HTERT RPE-1 (cell line): ENCODE results near the gene TMEM43.
"Not testable (repeated sequence)": the region's sequence is repeated elsewhere in the genome, so short reads cannot be mapped to it uniquely, and the experiment has no call there.

Experiments used
- in situ Hi-C: fragments of 300-500 bp; cut with MboI; formaldehyde crosslinking; loops from 4 replicates; pipeline ENCODE4 v1.14.3; 2020; ENCODE audit warnings: low sequenced_read_pairs

TMEM43 gene

DNA sequence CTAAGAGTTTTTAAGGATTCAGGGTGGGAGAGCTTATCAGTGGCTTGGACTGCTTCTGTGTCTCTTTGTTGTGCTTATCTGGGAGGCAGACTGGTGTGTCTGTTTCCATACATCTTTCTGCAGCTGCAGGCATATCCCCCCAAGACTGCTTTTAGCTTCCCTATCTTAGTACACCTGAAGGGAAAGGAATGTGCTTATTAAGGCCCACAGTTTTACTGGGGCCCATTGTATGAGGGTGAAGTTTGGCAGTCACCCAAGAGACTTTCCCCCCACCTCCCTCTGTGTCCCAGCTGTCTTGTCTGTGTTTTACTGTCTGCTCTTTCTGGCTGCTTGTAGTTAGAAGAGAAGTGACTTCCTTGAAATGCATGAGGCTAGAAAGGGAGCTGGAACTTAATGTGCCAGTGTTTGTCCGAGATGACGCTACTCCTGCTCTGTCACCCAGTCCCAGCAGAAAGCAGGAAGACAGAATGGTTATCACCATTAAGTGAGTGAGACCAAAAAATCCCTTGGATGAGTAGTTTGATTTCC lies 3.9 kb upstream of the TMEM43 start:
- in situ Hi-C loops, result not testable (repeated sequence)

DNA sequence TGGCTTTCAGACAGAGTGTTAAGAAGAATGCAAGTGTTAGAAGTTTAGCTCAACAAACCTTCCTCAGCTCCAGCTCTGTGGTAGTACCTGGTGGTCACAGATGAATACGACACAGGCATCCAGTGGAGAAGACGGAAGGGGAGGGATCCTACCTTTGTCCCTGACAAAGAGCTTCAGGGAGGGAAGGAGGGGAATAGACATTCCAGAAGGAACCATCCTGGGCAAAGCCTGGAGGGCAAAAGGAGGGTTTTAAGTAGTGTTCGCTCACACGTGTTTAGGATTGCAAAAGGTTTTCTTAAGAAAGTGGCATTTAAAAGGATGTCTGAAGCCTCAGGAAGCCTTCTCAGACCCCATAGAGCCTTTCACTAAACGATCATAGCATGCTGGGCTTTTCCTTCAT lies 3.0 kb upstream of the TMEM43 start:
- in situ Hi-C loops, result no loop called here

DNA sequence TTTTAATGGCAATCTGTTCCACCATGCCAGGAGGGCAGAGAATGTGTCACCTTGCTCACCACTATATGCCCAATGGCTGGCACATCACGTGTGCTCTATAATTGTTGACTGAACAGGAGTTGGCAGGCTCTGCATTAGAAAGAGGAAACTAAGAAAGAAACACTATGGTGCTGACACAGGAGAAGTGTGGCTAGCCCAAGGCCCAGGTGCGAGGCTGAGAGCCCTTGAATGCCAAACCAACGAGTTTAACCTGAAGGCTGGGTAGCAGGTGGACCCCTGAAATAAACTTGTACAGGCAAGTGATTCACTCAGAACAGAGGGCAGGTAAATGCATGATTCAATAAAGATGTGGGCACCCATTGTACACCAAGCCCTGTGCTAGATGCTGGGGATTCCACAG lies 2.6 kb upstream of the TMEM43 start:
- in situ Hi-C loops, result no loop called here

DNA sequence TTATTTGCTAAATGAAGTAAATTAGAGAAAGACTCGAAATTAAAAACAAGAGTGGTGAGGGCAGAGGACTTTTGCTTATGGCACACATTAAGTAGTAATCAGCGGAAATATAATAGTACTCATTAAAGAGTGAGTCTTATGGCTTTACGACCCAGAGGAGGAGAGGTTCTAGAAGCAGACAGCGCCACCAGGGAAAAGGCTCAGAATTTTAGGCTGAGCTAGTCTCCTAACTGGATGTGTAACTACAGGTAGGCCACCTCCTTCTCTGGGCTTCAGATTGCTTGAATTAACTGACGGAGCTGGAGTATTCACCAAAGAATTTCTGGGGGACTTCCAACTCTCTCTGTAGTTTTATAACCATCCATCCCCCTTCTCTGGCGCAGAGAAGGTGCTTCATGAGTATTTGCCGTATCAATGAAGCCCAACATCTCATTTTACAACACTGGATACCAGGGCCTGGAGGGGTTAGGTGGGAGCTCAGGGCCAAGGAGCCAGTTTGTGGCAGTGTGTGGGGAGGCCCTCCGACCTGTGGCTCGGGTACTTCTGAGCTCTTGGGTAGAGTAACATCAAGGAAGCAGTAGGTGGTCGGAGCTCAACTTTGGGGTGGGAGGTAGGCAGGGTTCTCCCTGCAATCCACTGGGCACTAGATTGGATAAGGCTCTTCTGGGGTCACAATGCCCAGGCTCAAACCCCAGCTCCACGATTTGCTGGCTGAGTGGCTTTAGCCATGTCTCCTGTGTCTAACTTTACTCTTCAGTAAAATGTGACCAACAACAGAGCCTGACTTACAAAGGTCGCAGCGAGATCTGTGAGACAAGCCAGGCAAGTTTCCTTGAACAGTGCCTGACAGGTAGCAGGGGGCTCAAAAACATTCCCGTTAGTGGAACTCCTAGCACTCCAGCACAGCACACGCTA lies 1.3 kb upstream of the TMEM43 start:
- in situ Hi-C loops, result no loop called here

DNA sequence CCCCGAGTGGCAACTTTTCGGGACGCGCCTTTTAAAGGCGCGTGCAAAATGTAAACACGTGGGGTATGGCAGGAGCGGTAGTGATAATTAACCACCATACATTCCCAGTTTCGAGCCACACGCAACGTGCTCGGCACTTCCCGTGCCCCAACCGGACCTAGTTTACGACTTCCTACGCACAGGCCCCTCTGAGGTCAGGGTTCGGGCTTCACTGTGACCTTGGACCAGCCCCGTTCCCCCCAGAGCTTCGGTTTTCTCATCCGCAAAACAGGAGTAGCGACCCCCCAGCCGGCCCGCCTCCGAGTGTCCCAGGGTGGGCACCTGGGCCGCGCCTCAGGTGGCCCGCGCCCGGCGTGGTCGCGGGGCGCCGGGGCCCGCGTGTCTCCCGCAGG lies 633 bp upstream of the TMEM43 start:
- in situ Hi-C loops, result no loop called here

DNA sequence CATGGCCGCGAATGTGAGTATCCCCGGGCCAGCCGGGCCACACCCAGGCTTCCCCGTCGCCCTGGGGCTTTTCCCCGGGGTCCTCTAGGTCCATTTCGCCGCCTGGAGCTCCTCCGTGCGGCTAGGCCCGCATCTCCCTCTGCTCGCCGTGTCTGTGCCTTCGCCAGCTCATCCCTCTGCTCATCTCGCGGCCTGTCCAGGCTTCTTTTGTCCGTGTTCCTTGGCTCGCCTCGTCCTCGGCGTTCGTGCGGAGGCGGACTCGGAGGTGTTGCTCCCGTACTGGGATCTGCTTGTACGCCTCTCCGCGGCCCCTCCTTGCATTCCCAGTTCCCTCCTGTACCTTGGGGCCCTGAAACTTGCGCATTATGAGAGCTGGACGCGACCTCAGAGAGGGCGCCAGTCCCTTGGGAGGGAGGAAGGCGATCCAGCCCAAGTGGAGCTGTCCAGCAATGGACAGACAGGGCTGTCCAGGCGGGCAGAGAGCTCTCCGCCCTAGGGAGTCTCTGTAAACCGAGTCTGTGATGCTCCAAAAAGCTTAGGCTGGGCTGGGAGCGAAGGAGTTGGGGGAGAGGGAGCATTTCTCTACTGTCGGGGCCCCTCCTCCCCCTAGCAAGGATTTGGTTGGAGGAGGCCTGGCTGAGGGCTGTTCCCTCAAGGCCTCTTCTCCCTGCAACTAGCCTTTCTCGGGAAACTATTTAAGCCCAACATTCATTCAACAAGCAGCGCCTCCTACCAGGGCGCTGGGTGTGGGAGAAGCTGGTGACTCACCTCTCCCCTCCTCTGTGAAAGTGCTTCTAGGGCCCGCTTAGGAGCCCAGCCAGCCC lies 553 bp downstream of the TMEM43 start:
- in situ Hi-C loops, result no loop called here

DNA sequence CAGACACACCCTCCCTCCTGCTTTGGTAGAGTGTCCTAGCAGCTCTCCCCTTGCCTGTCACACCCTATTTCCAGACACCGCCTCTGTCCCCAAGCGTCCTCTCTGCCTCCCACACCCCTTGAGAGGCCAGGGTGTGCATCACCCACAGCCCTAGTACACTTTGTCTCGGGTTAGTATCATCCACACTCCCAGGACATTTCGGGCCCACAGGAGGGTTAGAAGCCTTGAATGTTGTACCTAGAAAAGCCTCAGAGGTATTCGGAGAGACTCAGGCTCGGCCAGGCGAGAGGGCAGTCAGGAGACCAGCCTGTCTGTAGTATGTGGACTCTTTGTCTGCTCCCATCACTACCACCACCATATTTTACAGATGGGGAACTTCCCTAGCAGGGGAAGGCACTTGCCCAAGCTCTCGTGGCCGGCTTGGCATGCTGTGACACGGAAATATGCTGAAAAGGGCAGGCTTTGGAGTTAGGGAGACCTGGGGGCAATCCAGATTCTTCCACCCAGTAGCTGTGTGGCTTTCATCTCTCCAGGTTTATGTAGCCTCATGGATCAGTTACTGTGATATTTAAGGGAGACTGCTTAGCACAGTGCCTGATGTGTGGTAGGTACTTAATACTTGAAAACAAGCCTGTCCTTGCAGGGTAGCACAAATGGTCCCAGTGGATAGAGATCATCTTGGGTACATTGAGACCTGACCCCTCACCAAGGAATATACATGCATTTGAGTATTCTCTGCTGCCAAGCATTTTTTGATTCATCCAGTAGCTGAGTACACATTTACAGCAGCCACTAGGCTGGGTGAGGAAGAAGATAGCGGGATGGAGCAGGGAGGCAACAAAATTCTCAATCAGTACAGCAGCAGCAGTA lies 1.4 kb downstream of the TMEM43 start:
- in situ Hi-C loops, result no loop called here

DNA sequence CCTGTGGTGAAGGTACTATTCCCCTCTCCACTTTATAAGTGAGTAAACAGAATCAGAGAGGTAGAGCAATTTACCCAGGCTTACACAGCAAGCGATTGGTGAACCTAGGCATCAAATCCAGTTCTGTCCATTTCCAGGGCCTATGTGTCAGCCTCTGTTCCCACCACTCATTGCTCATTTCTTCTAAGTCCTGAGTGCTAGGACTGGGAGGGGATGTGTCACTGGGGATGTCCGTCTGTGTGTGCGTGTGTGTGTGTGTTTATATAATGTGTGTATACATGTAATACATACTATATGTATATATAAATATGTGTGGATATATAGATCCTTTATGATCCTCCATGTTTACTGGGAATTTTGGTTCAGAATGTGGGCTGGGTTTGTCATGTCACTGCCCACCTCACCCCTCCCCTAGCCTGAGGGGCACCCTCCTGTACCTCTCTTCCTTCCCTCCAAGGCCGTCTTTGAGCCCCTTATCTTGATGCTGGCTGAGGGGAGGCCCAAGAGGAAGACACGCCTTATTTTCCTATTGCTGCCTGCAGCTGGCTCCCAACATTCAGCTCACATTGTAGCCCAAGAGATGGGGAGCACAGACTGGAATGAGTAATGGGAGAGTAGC lies 2.1 kb downstream of the TMEM43 start:
- in situ Hi-C loops, result no loop called here

DNA sequence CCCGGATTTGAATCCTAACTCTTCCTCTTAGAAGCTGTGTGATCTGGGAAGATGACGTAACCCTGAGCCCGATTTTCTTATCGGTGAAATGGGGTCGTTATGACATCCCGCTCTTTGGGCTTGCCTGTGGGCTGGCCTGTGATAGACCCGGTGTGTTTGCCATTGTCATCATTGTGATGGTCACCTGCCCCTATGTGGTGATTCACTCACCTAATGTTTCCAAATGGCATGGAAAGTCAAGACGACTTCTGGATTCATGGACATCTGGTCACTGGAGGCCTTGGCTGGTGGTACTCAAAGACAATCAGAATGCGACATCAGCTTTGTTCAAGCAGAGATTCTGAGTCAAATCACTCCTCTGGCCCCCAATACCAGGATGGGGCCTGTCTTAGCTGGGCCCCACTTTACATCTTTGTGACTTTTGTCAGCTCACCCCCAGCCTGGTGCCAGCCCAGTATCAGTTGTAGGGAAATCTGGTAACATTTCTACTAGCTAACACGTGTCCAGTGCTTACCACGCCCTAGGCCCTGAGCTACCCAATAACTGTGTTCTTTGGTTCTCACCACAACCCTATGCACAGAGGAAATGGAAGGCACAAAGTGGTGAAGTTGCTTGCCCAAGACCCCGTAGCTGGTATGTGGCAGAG lies 2.8 kb downstream of the TMEM43 start:
- in situ Hi-C loops, result no loop called here

DNA sequence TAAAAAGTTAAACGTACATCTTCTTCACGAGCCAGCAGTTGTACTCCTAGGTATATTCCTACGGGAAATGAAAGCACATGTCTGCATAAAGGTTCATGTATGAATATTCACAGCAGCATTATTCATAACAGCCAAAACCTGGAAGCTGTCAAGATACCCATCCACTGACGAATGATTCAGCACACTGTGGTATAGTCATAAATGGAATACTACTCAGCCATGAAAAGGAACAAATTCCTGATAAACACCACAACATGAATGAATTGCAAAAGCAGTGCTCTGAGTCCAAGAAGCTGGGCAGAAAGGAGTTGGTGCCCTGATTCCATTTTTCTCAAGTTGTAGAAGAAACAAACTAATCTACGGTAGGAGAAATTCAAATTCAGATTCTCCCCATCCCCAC lies 3.9 kb downstream of the TMEM43 start:
- in situ Hi-C loops, result no loop called here

DNA sequence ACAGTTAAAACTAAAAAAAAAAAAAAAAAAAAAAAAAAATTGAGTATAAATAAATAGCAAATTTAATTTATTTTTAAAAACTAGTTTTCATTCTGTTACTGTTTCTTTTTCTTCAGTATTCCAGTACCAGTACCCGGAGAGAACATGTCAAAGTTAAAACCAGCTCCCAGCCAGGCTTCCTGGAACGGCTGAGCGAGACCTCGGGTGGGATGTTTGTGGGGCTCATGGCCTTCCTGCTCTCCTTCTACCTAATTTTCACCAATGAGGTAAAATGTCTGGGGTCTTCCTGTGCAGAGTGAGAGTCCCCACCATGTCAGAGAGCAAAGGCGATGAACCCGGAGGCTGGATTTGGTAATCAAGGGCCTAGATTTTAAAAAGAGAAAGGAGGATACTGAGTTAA lies 4.4 kb downstream of the TMEM43 start:
- in situ Hi-C loops, result no loop called here

DNA sequence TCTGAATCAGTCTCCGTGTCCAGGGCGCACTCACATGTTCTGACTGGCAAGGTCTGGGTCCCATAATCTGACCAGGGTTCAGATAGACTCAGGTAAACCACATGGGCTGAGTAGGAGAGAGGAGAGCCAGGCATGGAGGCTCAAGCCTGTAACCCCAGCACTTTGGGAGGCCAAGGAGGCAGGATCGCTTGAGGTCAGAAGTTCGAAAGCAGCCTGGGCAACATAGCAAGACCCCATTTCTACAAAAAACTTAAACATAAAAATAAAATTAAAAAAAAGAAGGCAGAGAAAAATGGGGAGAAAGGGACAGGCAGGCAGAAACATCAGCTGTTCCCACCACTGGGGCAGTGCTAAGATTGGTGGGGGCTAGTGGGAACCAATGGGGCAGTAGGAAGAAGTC lies 5.4 kb downstream of the TMEM43 start:
- in situ Hi-C loops, result no loop called here

DNA sequence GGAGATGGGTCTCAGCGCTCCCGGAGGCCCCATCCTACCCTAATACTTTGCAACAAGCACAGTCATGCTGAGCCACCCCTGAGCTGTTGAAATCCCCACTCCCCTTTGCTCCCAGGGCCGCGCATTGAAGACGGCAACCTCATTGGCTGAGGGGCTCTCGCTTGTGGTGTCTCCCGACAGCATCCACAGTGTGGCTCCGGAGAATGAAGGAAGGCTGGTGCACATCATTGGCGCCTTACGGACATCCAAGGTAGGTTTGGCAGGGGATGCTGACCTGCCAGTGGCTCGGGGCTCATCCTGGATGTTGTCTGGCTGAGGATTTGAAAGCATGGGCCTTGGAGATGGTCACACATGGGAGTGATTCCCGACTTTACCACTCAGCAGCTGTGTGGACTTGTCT lies 5.9 kb downstream of the TMEM43 start:
- in situ Hi-C loops, result no loop called here

DNA sequence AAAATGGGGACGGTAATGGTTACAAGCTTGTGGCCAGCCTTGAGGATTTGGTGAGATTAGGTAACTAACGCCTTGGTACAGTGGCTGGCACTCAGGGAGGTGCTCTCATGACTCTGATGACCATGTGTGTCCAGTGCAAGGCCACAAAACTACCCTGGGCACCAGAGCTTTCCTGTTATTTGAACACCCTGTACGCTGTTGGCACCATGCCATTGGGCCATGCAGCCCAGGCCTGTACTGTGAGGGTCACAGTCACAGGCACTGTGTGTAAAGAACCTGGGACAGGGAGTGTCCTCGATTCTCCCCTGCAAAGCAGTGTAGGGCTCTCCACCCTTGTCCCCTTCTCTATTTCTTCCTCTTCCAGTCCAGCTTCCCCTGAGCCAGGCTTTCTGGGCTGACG lies 6.3 kb downstream of the TMEM43 start:
- in situ Hi-C loops, result no loop called here

DNA sequence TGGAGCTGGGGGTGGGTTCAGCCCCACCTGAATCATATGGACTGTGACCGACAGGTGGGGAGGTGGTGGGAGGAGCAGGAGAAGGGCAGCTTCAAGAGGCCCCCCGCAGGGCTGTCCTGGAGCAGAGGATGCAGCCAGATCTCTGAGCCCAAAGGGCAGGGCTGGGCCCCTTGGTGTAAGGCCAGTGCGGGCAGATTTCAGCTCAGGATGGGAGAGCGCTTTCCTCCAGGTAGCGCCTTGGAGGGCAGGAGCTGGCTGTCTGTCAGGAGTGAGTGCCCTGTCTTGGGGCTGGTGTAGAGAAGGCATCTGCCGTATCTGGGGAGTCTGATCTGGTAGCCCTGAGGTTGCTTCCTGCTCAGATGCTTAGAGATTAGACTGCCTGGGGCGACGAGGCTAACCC lies 7.3 kb downstream of the TMEM43 start:
- in situ Hi-C loops, result no loop called here

DNA sequence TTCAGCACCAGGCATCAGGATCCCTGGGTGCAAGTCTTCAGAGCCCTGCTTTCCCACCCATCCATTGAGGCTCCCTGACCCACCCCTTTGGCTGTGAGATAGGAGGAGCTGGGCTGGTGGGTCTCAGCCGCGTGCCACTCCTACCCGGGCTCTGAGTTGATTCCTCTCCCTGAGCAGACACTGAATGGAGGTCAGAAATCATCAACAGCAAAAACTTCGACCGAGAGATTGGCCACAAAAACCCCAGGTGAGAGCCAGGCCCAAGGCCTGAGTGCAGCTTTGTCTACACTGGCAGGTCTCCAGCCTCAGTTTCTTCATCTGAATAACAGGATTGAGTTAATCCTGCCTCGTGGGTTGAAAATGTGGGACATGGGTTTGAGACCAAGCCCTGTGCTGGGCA lies 7.8 kb downstream of the TMEM43 start:
- in situ Hi-C loops, result no loop called here

DNA sequence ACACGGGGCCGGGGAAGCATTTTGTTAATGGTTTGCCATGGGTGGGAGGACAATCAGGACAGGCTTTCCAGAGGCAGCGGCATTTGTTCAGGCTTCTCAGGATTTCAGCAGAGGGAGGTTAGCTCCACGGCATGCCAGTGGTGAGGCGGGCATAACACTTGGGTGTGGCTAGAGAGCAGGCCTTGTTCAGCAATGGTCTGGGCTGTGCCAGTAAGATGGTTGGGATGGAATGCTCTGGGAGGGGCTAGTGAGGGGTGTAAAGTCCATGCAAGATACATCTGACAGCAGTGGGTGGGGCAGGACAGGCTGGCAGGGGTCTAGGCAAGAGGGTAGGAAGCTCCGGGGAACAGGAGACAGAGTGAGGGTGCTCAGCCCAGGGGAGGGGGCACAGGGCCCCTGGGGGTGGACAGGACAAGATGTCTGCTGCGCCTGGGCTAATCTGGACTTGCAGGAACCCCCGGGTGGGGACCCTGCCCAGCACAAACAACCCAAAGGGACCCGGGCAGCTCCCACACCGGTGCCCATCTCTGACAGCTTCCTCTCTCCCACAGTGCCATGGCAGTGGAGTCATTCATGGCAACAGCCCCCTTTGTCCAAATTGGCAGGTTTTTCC lies 8.4 kb downstream of the TMEM43 start:
- in situ Hi-C loops, result no loop called here

DNA sequence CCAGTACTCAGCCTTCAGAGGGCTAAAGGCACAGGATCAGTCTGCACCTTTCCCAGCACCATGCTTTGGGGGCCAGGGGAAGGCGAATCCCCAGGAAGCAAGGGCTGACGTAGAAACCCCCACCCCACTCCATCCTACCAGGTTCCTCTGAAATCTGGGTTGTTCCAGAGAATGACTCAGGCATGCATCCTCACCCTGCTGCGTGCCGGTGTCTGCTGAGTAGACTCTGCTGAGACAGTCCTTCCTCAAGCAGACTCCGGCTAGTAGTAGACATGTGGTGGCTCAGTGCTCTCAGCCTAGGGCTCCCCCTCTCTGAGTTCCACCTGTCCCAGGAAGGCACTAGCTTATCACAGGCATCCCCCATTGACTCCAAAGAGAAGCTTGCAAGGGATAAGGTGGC lies 9.0 kb downstream of the TMEM43 start:
- in situ Hi-C loops, result no loop called here

DNA sequence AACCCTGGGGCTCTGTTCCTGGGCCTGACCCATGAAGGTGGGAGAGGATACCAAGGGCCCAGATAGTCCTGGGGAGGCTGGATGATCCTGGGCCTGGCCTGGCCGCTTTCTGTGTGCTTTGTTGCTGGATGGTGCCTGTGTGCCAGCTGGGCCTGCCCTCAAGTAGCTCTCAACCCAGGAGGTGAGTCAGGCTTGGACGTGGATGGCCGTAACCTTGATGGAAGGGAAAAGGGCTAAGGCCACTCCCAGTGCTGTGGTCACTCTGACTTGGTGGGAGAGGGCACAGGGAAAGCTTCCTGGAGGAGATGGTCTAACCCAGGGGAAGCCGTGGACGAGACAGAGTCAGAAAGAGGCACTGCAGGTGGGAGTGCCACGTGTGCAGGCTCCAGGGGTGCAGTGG lies 9.4 kb downstream of the TMEM43 start:
- in situ Hi-C loops, result no loop called here

DNA sequence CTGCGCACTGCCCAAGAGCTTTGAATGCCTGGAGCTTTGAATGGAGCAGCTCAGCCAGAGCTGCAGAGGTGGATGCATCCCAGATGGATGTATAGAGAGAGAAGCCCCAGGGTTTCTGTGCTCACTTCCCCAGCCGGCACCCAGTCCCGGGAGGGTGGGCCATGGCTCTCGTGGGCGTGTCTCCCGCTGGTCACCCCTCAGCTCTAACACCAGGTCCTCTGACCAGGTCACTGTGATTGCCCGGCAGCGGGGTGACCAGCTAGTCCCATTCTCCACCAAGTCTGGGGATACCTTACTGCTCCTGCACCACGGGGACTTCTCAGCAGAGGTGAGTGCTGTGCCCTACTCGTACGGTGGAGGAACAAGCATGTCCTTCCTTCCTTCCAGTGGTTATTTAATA lies 10.7 kb downstream of the TMEM43 start:
- in situ Hi-C loops, result no loop called here
